IMR-90 (cell line): ENCODE data around the gene CWF19L1. TPM values are rescaled to one million over a fixed set of nuclear protein-coding genes. Genes with fewer than 3 reads are reported as not detected.
"Not testable (repeated sequence)": the region's sequence is repeated elsewhere in the genome, so short reads cannot be mapped to it uniquely, and the experiment has no call there.

Experiments
- ATAC-seq: fragments of 200-7000 bp; cut with Tn5 transposase; 2 replicates; pipeline ENCODE4 v1.9.1; 2020; ENCODE audit warnings: low read depth, mild to moderate bottlenecking, moderate library complexity
- BruUV-seq: library from RNA; stranded (reverse); fragments of 400-500 nt; replicated peaks from 2 replicates; lab custom pipeline; 2021; lab: Mats Ljungman, UMichigan
- CTCF ChIA-PET: fragments of 300-600 bp; formaldehyde crosslinking; extraction: SDS; loops from one replicate; lab custom pipeline; 2021; ENCODE audit warnings: antibody characterized with exemption; lab: Yijun Ruan, JAX
- POLR2A ChIA-PET: fragments of 300-600 bp; sonication (Branson Sonifier 250); formaldehyde crosslinking; loops from one replicate; lab custom pipeline; 2022; ENCODE audit warnings: antibody characterized with exemption; ENCODE audit not compliant: unreplicated experiment; lab: Charles Lee
- DNase-seq: peaks from one replicate; pipeline ENCODE4 v3.0.0; 2013
- H2AFZ ChIP-seq: replicated peaks from 2 replicates; pipeline ENCODE3; 2013; ENCODE audit warnings: low read length, mild to moderate bottlenecking; ENCODE audit not compliant: poor library complexity
- H2AK5ac ChIP-seq: 2 replicates; pipeline ENCODE4 v1.6.1; 2013; ENCODE audit warnings: low read depth, low read length, inconsistent platforms
- H2AK9ac ChIP-seq: replicated peaks from 2 replicates; pipeline ENCODE3; 2013; ENCODE audit warnings: mild to moderate bottlenecking, low read depth, low read length, moderate library complexity; ENCODE audit not compliant: poor library complexity
- H2BK120ac ChIP-seq: 2 replicates; pipeline ENCODE4 v1.6.1; 2013; ENCODE audit warnings: low read depth, low read length, inconsistent platforms
- H2BK15ac ChIP-seq: 3 replicates; pipeline ENCODE4 v1.6.1; 2013; ENCODE audit warnings: low read depth, low read length, inconsistent platforms
- H2BK20ac ChIP-seq: 2 replicates; pipeline ENCODE4 v1.6.1; 2013; ENCODE audit warnings: low read depth, mild to moderate bottlenecking, inconsistent platforms, low read length, moderate library complexity
- H2BK5ac ChIP-seq: 2 replicates; pipeline ENCODE4 v1.6.1; 2013; ENCODE audit warnings: mild to moderate bottlenecking, low read depth, low read length, inconsistent platforms; ENCODE audit not compliant: poor library complexity, severe bottlenecking
- H3K14ac ChIP-seq: replicated peaks from 2 replicates; pipeline ENCODE4 v1.6.1; 2013; ENCODE audit warnings: low read depth, low read length, inconsistent platforms
- H3K18ac ChIP-seq: 2 replicates; pipeline ENCODE4 v1.6.1; 2013; ENCODE audit warnings: low read depth, low read length, control low read depth
- H3K23ac ChIP-seq: 2 replicates; pipeline ENCODE4 v1.6.1; 2013; ENCODE audit warnings: low read depth, low read length, inconsistent platforms
- H3K27ac ChIP-seq: 2 replicates; pipeline ENCODE4 v1.5.1; 2013; ENCODE audit warnings: mild to moderate bottlenecking, control low read depth, low read length; ENCODE audit not compliant: insufficient read depth
- H3K27me3 ChIP-seq: 2 replicates; pipeline ENCODE4 v1.6.1; 2013; ENCODE audit warnings: low read length; ENCODE audit not compliant: control insufficient read depth, insufficient read depth
- H3K36me3 ChIP-seq: 2 replicates; pipeline ENCODE4 v1.6.1; 2013; ENCODE audit warnings: low read length, mixed read lengths; ENCODE audit not compliant: control insufficient read depth, insufficient read depth
- H3K4ac ChIP-seq: 2 replicates; pipeline ENCODE4 v1.6.1; 2013; ENCODE audit warnings: low read depth, low read length, inconsistent platforms
- H3K4me1 ChIP-seq: 2 replicates; pipeline ENCODE4 v1.6.1; 2013; ENCODE audit warnings: low read length, mixed read lengths; ENCODE audit not compliant: control insufficient read depth, insufficient read depth
- H3K4me2 ChIP-seq: 2 replicates; pipeline ENCODE4 v1.6.1; 2013; ENCODE audit warnings: low read depth, mild to moderate bottlenecking, control low read depth, low read length, moderate library complexity
- H3K4me3 ChIP-seq: 2 replicates; pipeline ENCODE4 v1.5.1; 2013; ENCODE audit warnings: low read depth, mild to moderate bottlenecking, control low read depth, low read length, moderate library complexity; ENCODE audit not compliant: insufficient read depth
- H3K56ac ChIP-seq: 2 replicates; pipeline ENCODE4 v1.6.1; 2013; ENCODE audit warnings: low read length, inconsistent platforms; ENCODE audit not compliant: insufficient read depth; ENCODE audit errors: extremely low read depth
- H3K79me1 ChIP-seq, 2 experiments: 2 replicates each; pipeline ENCODE4 v1.6.1; 2013; ENCODE audit warnings: low read length in 2 of 2, inconsistent platforms in 1 of 2, low read depth in 1 of 2
- H3K9ac ChIP-seq: 2 replicates; pipeline ENCODE4 v1.6.1; 2013; ENCODE audit warnings: low read depth, low read length, control low read depth
- H3K9me1 ChIP-seq: 2 replicates; pipeline ENCODE4 v1.6.1; 2013; ENCODE audit warnings: low read length, inconsistent platforms; ENCODE audit not compliant: insufficient read depth
- H3K9me3 ChIP-seq: 2 replicates; pipeline ENCODE4 v1.6.1; 2013; ENCODE audit warnings: low read length; ENCODE audit not compliant: control insufficient read depth, insufficient read depth
- H4K20me1 ChIP-seq: 2 replicates; pipeline ENCODE4 v1.6.1; 2013; ENCODE audit warnings: low read length, inconsistent platforms; ENCODE audit not compliant: insufficient read depth
- H4K5ac ChIP-seq: 2 replicates; pipeline ENCODE4 v1.6.1; 2013; ENCODE audit warnings: mild to moderate bottlenecking, low read depth, low read length, control low read depth
- H4K8ac ChIP-seq, 2 experiments: 2 replicates each; pipeline ENCODE4 v1.6.1; 2013; ENCODE audit warnings: low read depth in 2 of 2, low read length in 2 of 2, control low read depth in 1 of 2, inconsistent platforms in 1 of 2
- H4K91ac ChIP-seq: 2 replicates; pipeline ENCODE4 v1.6.1; 2013; ENCODE audit warnings: low read depth, low read length, inconsistent platforms; ENCODE audit not compliant: insufficient read depth
- CEBPB ChIP-seq: IDR thresholded peaks from 2 replicates; pipeline ENCODE4 v1.6.1; 2012; ENCODE audit warnings: low read depth, low read length, improper control_type of control experiment
- POLR2A ChIP-seq: IDR thresholded peaks from 2 replicates; pipeline ENCODE4 v1.6.1; 2012; ENCODE audit warnings: mild to moderate bottlenecking, low read depth, low read length
- WGBS, 2 experiments: methylation state at CpG; one replicate each; pipeline versions ENCODE4 v1.1.5 to v1.1.7; 2013; ENCODE audit warnings: missing lambda C conversion rate in 2 of 2; ENCODE audit not compliant: insufficient read length in 1 of 2; ENCODE audit errors: extremely low coverage in 2 of 2; 5-methylcytosine and 5-hydroxymethylcytosine counted together
- dilution Hi-C: fragments of 300-500 bp; cut with HindIII; formaldehyde crosslinking; loops from one replicate; pipeline ENCODE4 v1.14.3; 2018; ENCODE audit warnings: low sequenced_read_pairs; ENCODE audit not compliant: unreplicated experiment
- in situ Hi-C: fragments of 300-500 bp; cut with MboI; formaldehyde crosslinking; loops from 3 replicates; pipeline ENCODE4 v1.14.3; 2019; ENCODE audit warnings: low sequenced_read_pairs, inconsistent platforms, mixed read lengths
- intact Hi-C: fragments of 100-400 bp; cut with micrococcal nuclease; formaldehyde crosslinking; loops from 2 replicates; pipeline ENCODE4 v1.10.0; 2022
- polyA plus RNA-seq, 3 experiments: library from polyadenylated mRNA; depleted of rRNA; stranded (reverse); fragments of >200 nt; gene quantifications; 2 replicates each; pipeline ENCODE4 v1.2.3, GENCODE V29; 2012; ENCODE audit warnings: low replicate concordance in 1 of 3
- total RNA-seq: library from RNA; depleted of rRNA; stranded (reverse); fragments of >200 nt; gene quantifications from 2 replicates; pipeline ENCODE4 v1.2.3, GENCODE V29; 2012

CWF19L1 gene
- total and polyA plus RNA-seq, 2 of the 4 experiments (the other 2 are of a cell fraction): 10.2 to 30.8 TPM

- Histone ChIP-seq H2BK20ac (no peak overlapping the region), H3K18ac (no peak overlapping the region), H3K4ac (no peak overlapping the region), H4K5ac (no peak overlapping the region), H4K91ac (no peak overlapping the region), H4K20me1 (no peaks in the 10 kb centered on the region), H3K9me1 (no peaks in the 10 kb centered on the region), H3K14ac (no peak overlapping the region), H3K23ac (no peak overlapping the region), H3K79me1 (no peaks in the 10 kb centered on the region), H3K27me3 (peaks cover 36% of the 10 kb centered on the region), H3K4me2 (no peak overlapping the region), H2AK9ac (peak overlapping the region; percentile 20), H3K27ac (no peak overlapping the region), H3K36me3 (no peaks in the 10 kb centered on the region), H3K4me3 (no peak overlapping the region), H2BK5ac (no peak overlapping the region), H3K56ac (no peak overlapping the region), H3K4me1 (no peaks in the 10 kb centered on the region), H2BK15ac (no peak overlapping the region), H2AK5ac (no peak overlapping the region), H2AFZ (no peak overlapping the region), H3K9me3 (no peaks in the 10 kb centered on the region), H2BK120ac (no peak overlapping the region), H3K9ac (no peak overlapping the region), H4K8ac (no peak overlapping the region)
- in situ Hi-C loops (no loop called here), intact Hi-C loops (no loop called here), dilution Hi-C loops (no loop called here)
- DNase-seq (no peak), ATAC-seq (no peak)
- no TSS peak for BruUV-seq
- ChIA-PET POLR2A (no interaction called here), CTCF (no interaction called here)
- no peak for TF ChIP-seq POLR2A
- peak; percentile 32; the same call in 1 of the 2 replicates for TF ChIP-seq CEBPB
Observed at GRCh38 chr10:100293066-100293465, 25.6 kb upstream of the CWF19L1 start.

DNA sequence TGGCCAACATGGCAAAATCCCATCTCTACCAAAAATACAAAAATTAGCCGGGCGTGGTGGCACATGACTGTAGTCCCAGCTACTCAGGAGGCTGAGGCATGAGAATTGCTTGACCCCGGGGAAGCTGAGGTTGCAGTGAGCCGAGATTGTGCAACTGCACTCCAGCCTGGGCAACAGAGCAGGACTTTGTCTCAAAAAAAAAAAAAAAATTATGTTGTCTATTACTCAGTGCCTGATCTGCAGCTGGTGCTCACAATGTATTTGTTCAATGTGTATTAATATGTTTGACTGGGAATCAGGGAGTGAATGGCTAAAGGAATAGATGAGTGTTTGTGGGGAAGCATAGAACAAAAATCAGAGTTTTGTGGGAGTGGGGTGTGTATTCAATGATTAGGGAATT, 24.9 kb upstream of the CWF19L1 start:
- BruUV-seq, H2BK5ac ChIP-seq, intact Hi-C loops, DNase-seq, dilution Hi-C loops, H3K56ac ChIP-seq, H4K20me1 ChIP-seq, H4K91ac ChIP-seq, CTCF ChIA-PET, H2AFZ ChIP-seq, ATAC-seq, H4K5ac ChIP-seq, H3K18ac ChIP-seq, H3K27ac ChIP-seq, H3K14ac ChIP-seq, H3K4ac ChIP-seq, H2AK9ac ChIP-seq, H3K9me1 ChIP-seq, H3K9ac ChIP-seq, H3K23ac ChIP-seq, H2BK20ac ChIP-seq, in situ Hi-C loops, H3K79me1 ChIP-seq, H3K4me1 ChIP-seq, H3K36me3 ChIP-seq, H4K8ac ChIP-seq, H2BK15ac ChIP-seq, H2AK5ac ChIP-seq, POLR2A ChIA-PET, H3K4me3 ChIP-seq, H2BK120ac ChIP-seq, H3K4me2 ChIP-seq, H3K9me3 ChIP-seq: not testable (repeated sequence)
- WGBS, 2 experiments: no CpG with 5 or more reads among the region's 4 CpGs
- H3K27me3 ChIP-seq: peaks cover 32% of the 10 kb centered on the region
